ENCODE data around the gene CLSTN2.

Gene CLSTN2

GRCh38 chr3:140527156-140527555 lies 592.2 kb downstream of the CLSTN2 start:
- no peak overlapping the region for H3K4me3 ChIP-seq (replicated peaks; ENCODE audit: low read depth, low read length)
- no peak for DNase-seq (ENCODE audit: extremely low read depth, low read depth)
- no peak for TF ChIP-seq CTCF (IDR thresholded peaks at IDR 0.05; ENCODE audit: low read depth, low read length, missing control alignments)

- TF ChIP-seq CTCF (IDR thresholded peaks at IDR 0.05; ENCODE audit: low read depth, low read length, missing control alignments), result no peak
- peak; percentile 10 for DNase-seq (ENCODE audit: extremely low read depth, low read depth)
- H3K4me3 ChIP-seq (replicated peaks; ENCODE audit: low read depth, low read length), result no peak overlapping the region
Measured at GRCh38 chr3:140529096-140529495, 594.1 kb downstream of the CLSTN2 start.

- H3K4me3 ChIP-seq (replicated peaks; ENCODE audit: low read depth, low read length), result no peak overlapping the region
- DNase-seq (ENCODE audit: extremely low read depth, low read depth), result no peak
- TF ChIP-seq CTCF (IDR thresholded peaks at IDR 0.05; ENCODE audit: low read depth, low read length, missing control alignments), result no peak
Measured at GRCh38 chr3:140529558-140529957, 594.6 kb downstream of the CLSTN2 start.

- no peak overlapping the region for H3K4me3 ChIP-seq (replicated peaks; ENCODE audit: low read depth, low read length)
- DNase-seq (ENCODE audit: extremely low read depth, low read depth), result no peak
- no peak for TF ChIP-seq CTCF (IDR thresholded peaks at IDR 0.05; ENCODE audit: low read depth, low read length, missing control alignments)
Measured at GRCh38 chr3:140530131-140530530, 595.1 kb downstream of the CLSTN2 start.

GRCh38 chr3:140530603-140531002 lies 595.6 kb downstream of the CLSTN2 start:
- DNase-seq (ENCODE audit: extremely low read depth, low read depth), result no peak
- TF ChIP-seq CTCF (IDR thresholded peaks at IDR 0.05; ENCODE audit: low read depth, low read length, missing control alignments), result no peak
- H3K4me3 ChIP-seq (replicated peaks; ENCODE audit: low read depth, low read length), result no peak overlapping the region

GRCh38 chr3:140532793-140533330 lies 597.9 kb downstream of the CLSTN2 start:
- H3K4me3 ChIP-seq (replicated peaks; ENCODE audit: low read depth, low read length), result no peak overlapping the region
- DNase-seq (ENCODE audit: extremely low read depth, low read depth), result no peak
- TF ChIP-seq CTCF (IDR thresholded peaks at IDR 0.05; ENCODE audit: low read depth, low read length, missing control alignments), result no peak

All from HFF-Myc (cell line).